H1 (cell line): ENCODE data around the gene DDX53. TPM values are rescaled to one million over a fixed set of nuclear protein-coding genes. Genes with fewer than 3 reads are reported as not detected.

ENCODE experiments used
- CTCF ChIA-PET: fragments of 300-600 bp; sonication (Branson Sonifier 250); formaldehyde crosslinking; loops from one replicate; lab custom pipeline; 2021; ENCODE audit not compliant: partially characterized antibody; lab: Charles Lee
- POLR2A ChIA-PET: fragments of 300-600 bp; sonication (Branson Sonifier 250); formaldehyde crosslinking; loops from one replicate; lab custom pipeline; 2021; ENCODE audit warnings: inconsistent platforms; ENCODE audit not compliant: partially characterized antibody; lab: Charles Lee
- DNase-seq, 2 experiments: peaks; one replicate each; pipeline versions ENCODE4 v3.0.0 to v3.0.0-alpha.2; 2010 to 2022; ENCODE audit warnings: low spot score in 2 of 2, low read depth in 1 of 2, mixed read lengths in 1 of 2
- FAIRE-seq: peaks from 2 replicates; lab custom pipeline; 2011; peaks lifted over from hg19 to GRCh38; lab: Jason Lieb, UNC
- H2AFZ ChIP-seq: 2 replicates; pipeline ENCODE4 v1.8.1; 2012; ENCODE audit warnings: low read length, inconsistent platforms
- H2AK5ac ChIP-seq: 2 replicates; pipeline ENCODE4 v1.6.1; 2013; ENCODE audit warnings: low read depth, low read length
- H2BK120ac ChIP-seq: replicated peaks from 2 replicates; pipeline ENCODE3; 2013; ENCODE audit warnings: low read depth, low read length, inconsistent platforms
- H2BK12ac ChIP-seq: 2 replicates; pipeline ENCODE4 v1.6.1; 2013; ENCODE audit warnings: low read depth, low read length
- H2BK15ac ChIP-seq: 2 replicates; pipeline ENCODE4 v1.6.1; 2013; ENCODE audit warnings: low read length
- H2BK20ac ChIP-seq: 2 replicates; pipeline ENCODE4 v1.6.1; 2013; ENCODE audit warnings: low read length
- H2BK5ac ChIP-seq: 2 replicates; pipeline ENCODE4 v1.6.1; 2013; ENCODE audit warnings: low read depth, low read length
- H3K14ac ChIP-seq: 2 replicates; pipeline ENCODE4 v1.6.1; 2013; ENCODE audit warnings: inconsistent platforms; ENCODE audit not compliant: insufficient read length
- H3K18ac ChIP-seq: 2 replicates; pipeline ENCODE4 v1.6.1; 2013; ENCODE audit warnings: low read length; ENCODE audit errors: extremely low read depth
- H3K23ac ChIP-seq: 2 replicates; pipeline ENCODE4 v1.6.1; 2013; ENCODE audit warnings: inconsistent platforms; ENCODE audit not compliant: insufficient read length
- H3K23me2 ChIP-seq: 2 replicates; pipeline ENCODE4 v1.6.1; 2013; ENCODE audit warnings: low read depth, low read length
- H3K27ac ChIP-seq: 2 replicates; pipeline ENCODE4 v1.6.1; 2011; ENCODE audit warnings: low read depth, low read length, inconsistent platforms
- H3K27me3 ChIP-seq, 4 experiments: replicated peaks in 1 of 4; 1 replicate in 1 of 4; 2 replicates in 3 of 4; pipeline versions ENCODE4 v1.6.1 to v1.8.1; 2011 to 2013; ENCODE audit warnings: low read length in 3 of 4, mild to moderate bottlenecking in 3 of 4, inconsistent platforms in 2 of 4, mixed read lengths in 2 of 4, moderate library complexity in 1 of 4; ENCODE audit not compliant: control insufficient read depth in 3 of 4, insufficient read depth in 3 of 4; ENCODE audit errors: extremely low read depth in 1 of 4
- H3K36me3 ChIP-seq, 4 experiments: 2 replicates each; pipeline versions ENCODE4 v1.6.1 to v1.8.1; 2011 to 2013; ENCODE audit warnings: mild to moderate bottlenecking in 4 of 4, low read length in 3 of 4, moderate library complexity in 2 of 4, control low read depth in 1 of 4, inconsistent platforms in 1 of 4; ENCODE audit not compliant: insufficient read depth in 4 of 4, control insufficient read depth in 2 of 4
- H3K4ac ChIP-seq: replicated peaks from 2 replicates; pipeline ENCODE3; 2013; ENCODE audit warnings: low read length, low read depth, mixed read lengths, inconsistent platforms; ENCODE audit not compliant: insufficient read length
- H3K4me1 ChIP-seq, 4 experiments: replicated peaks in 1 of 4; 1 replicate in 1 of 4; 2 replicates in 3 of 4; pipeline versions ENCODE4 v1.6.1 to v1.8.1; 2011 to 2013; ENCODE audit warnings: low read length in 3 of 4, inconsistent platforms in 2 of 4, mixed read lengths in 1 of 4; ENCODE audit not compliant: insufficient read depth in 4 of 4, control insufficient read depth in 3 of 4
- H3K4me2 ChIP-seq, 2 experiments: 2 replicates each; pipeline versions ENCODE4 v1.6.1 to v1.8.1; 2011 to 2013; ENCODE audit warnings: low read depth in 2 of 2, low read length in 2 of 2, control low read depth in 1 of 2, inconsistent platforms in 1 of 2, mild to moderate bottlenecking in 1 of 2; ENCODE audit not compliant: insufficient read depth in 1 of 2
- H3K4me3 ChIP-seq, 4 experiments: fragments of 200-600, 300-600 bp in 1 of 4; sonication (generic), shearing (Covaris generic), sonication (Bioruptor Twin) in 1 of 4; 2 replicates each; pipeline versions ENCODE4 v1.5.1 to v1.8.1; 2011 to 2016; ENCODE audit warnings: low read length in 4 of 4, low read depth in 3 of 4, control low read depth in 2 of 4, inconsistent platforms in 2 of 4, mild to moderate bottlenecking in 2 of 4, mixed read lengths in 1 of 4, moderate library complexity in 1 of 4; ENCODE audit not compliant: insufficient read depth in 2 of 4; ENCODE audit errors: extremely low read depth in 1 of 4
- H3K56ac ChIP-seq: replicated peaks from 2 replicates; pipeline ENCODE3; 2013; ENCODE audit warnings: low read depth, mild to moderate bottlenecking, mixed read lengths, low read length, inconsistent platforms; ENCODE audit not compliant: insufficient read length
- H3K79me1 ChIP-seq: 2 replicates; pipeline ENCODE4 v1.6.1; 2013; ENCODE audit warnings: low read depth, low read length, control low read depth
- H3K79me2 ChIP-seq, 2 experiments: 2 replicates each; pipeline versions ENCODE4 v1.6.1 to v1.8.1; 2012 to 2013; ENCODE audit warnings: low read length in 2 of 2, mild to moderate bottlenecking in 2 of 2, inconsistent platforms in 1 of 2; ENCODE audit not compliant: insufficient read depth in 2 of 2, control insufficient read depth in 1 of 2
- H3K9ac ChIP-seq, 4 experiments: replicated peaks in 1 of 4; 1 replicate in 1 of 4; 2 replicates in 3 of 4; pipeline versions ENCODE4 v1.6.1 to v1.8.1; 2011 to 2013; ENCODE audit warnings: low read depth in 3 of 4, low read length in 3 of 4, control low read depth in 2 of 4, mild to moderate bottlenecking in 2 of 4, moderate library complexity in 2 of 4, inconsistent platforms in 1 of 4; ENCODE audit errors: extremely low read depth in 1 of 4
- H3K9me3 ChIP-seq, 2 experiments: 2 replicates each; pipeline versions ENCODE4 v1.6.1 to v1.8.1; 2012 to 2013; ENCODE audit warnings: mild to moderate bottlenecking in 2 of 2, moderate library complexity in 2 of 2, control low read depth in 1 of 2, inconsistent platforms in 1 of 2, low read depth in 1 of 2, low read length in 1 of 2, mixed read lengths in 1 of 2; ENCODE audit not compliant: insufficient read depth in 2 of 2
- H4K20me1 ChIP-seq, 2 experiments: replicated peaks in 1 of 2; 2 replicates each; pipeline versions ENCODE3 to v1.8.1; 2011 to 2013; ENCODE audit warnings: inconsistent platforms in 2 of 2, low read length in 2 of 2, mild to moderate bottlenecking in 1 of 2; ENCODE audit not compliant: insufficient read depth in 2 of 2, control insufficient read depth in 1 of 2
- H4K5ac ChIP-seq: 2 replicates; pipeline ENCODE4 v1.6.1; 2013; ENCODE audit warnings: low read length, low read depth, mixed read lengths, inconsistent platforms; ENCODE audit not compliant: insufficient read length
- H4K8ac ChIP-seq: 2 replicates; pipeline ENCODE4 v1.8.0; 2013; ENCODE audit warnings: mild to moderate bottlenecking, moderate library complexity, low read length, inconsistent platforms; ENCODE audit not compliant: insufficient read depth; ENCODE audit errors: extremely low read depth
- H4K91ac ChIP-seq: replicated peaks from 2 replicates; pipeline ENCODE3; 2013; ENCODE audit warnings: low read length, mixed read lengths, inconsistent platforms; ENCODE audit not compliant: insufficient read length
- ATF3 ChIP-seq: IDR thresholded peaks from 2 replicates; pipeline ENCODE4 v1.6.1; 2011; ENCODE audit warnings: low read depth, mild to moderate bottlenecking, low read length; ENCODE audit not compliant: insufficient read depth
- CHD1 ChIP-seq: IDR thresholded peaks from 2 replicates; pipeline ENCODE4 v1.6.1; 2012; ENCODE audit warnings: low read depth, low read length, improper control_type of control experiment
- JUN ChIP-seq: IDR thresholded peaks from 2 replicates; pipeline ENCODE4 v1.6.1; 2011; ENCODE audit warnings: low read depth, mild to moderate bottlenecking, improper control_type of control experiment, low read length
- KDM5A ChIP-seq: fragments of 200-600 bp; IDR thresholded peaks from 2 replicates; pipeline ENCODE4 v1.7.1; 2012; ENCODE audit warnings: mild to moderate bottlenecking, low read length, inconsistent platforms, mixed read lengths
- NRF1 ChIP-seq: IDR thresholded peaks from 2 replicates; pipeline ENCODE4 v1.6.1; 2011; ENCODE audit warnings: mild to moderate bottlenecking, low read depth, low read length, improper control_type of control experiment
- RNF2 ChIP-seq: fragments of 200-900, 300-1000 bp; sonication (generic); IDR thresholded peaks from 2 replicates; pipeline ENCODE4 v1.7.1; 2016; ENCODE audit warnings: borderline replicate concordance, low read depth, mild to moderate bottlenecking, antibody characterized with exemption, low read length; ENCODE audit not compliant: poor library complexity, severe bottlenecking; ENCODE audit errors: missing control alignments
- SIRT6 ChIP-seq: IDR thresholded peaks from one replicate; pipeline ENCODE4 v1.7.1; 2012; ENCODE audit warnings: low read length, inconsistent platforms
- SRF ChIP-seq: IDR thresholded peaks from 2 replicates; pipeline ENCODE4 v1.6.1; 2011; ENCODE audit warnings: mild to moderate bottlenecking, low read depth, low read length, moderate library complexity
- TEAD4 ChIP-seq: IDR thresholded peaks from 2 replicates; pipeline ENCODE4 v1.6.1; 2012; ENCODE audit warnings: low read depth, low read length, inconsistent platforms, mixed read lengths
- WGBS, 2 experiments: shearing (Covaris generic) in 1 of 2; methylation state at CpG; one replicate each; pipeline versions ENCODE4 v1.1.6 to v1.1.7; 2013 to 2015; ENCODE audit warnings: low lambda C conversion rate in 2 of 2, mixed read lengths in 2 of 2, inconsistent platforms in 1 of 2, low coverage in 1 of 2, missing lambda C conversion rate in 1 of 2; ENCODE audit not compliant: insufficient replicate concordance in 2 of 2, insufficient coverage in 1 of 2, insufficient read length in 1 of 2; ENCODE audit errors: extremely low coverage in 1 of 2, missing lambda C conversion rate in 1 of 2; 5-methylcytosine and 5-hydroxymethylcytosine counted together
- polyA plus RNA-seq, 7 experiments: library from polyadenylated mRNA; depleted of rRNA in 3 of 7; stranded (reverse) in 5 of 7; unstranded in 2 of 7; fragments of >200 nt in 5 of 7; fragments of 200-250 nt in 2 of 7; gene quantifications; 1 replicate in 5 of 7; 2 replicates in 1 of 7; 4 replicates in 1 of 7; pipeline versions ENCODE4 v1.2.1 to v1.2.3, GENCODE V29; 2011 to 2013; ENCODE audit warnings: missing spikeins in 2 of 7, mixed read lengths in 2 of 7
- total RNA-seq: library from RNA; stranded (reverse); fragmentation: NEBNext Ultra II Directional; extraction: Animal tissue kit (Norgen Biotek cat#: 25700); gene quantifications from 2 replicates; pipeline ENCODE4 v1.2.1, GENCODE V29; 2021

Gene DDX53
- total and polyA plus RNA-seq, 2 of the 8 experiments (the other 6 are each of a cell fraction or from before 2014, with no cell fraction given), result not detected

DNA sequence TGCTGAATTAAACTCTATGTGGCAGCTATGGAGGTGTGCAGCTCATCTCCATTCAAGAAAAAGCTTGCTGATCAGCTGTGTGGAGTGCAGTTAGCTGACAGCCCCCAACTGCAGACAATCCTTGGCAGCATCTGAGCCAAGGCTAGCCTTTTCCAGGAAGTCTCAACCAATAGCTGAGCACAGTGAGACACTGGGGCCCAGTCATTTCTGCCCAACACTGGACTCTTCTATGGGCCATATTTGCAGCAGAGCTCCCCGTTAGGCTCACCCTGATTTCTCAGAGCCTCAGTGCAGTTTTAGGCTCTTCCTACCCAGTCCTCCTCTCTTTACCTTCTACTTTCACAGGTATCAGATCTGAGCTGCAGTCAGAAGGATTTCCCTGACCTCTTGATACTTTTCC, 12.9 kb downstream of the DDX53 start:
- no peak overlapping the region for H3K27ac ChIP-seq
- H3K18ac ChIP-seq, result no peak overlapping the region
- no peaks in the 10 kb centered on the region for H3K9me3 ChIP-seq
- DNase-seq, result no peak
- no peak overlapping the region for H2BK12ac ChIP-seq
- H4K5ac ChIP-seq, result no peak overlapping the region
- FAIRE-seq, result no peak
- no peak overlapping the region for H3K9ac ChIP-seq
- H3K79me2 ChIP-seq, result no peaks in the 10 kb centered on the region
- no peak overlapping the region for H3K56ac ChIP-seq
- no peak overlapping the region for H2BK20ac ChIP-seq
- H3K23me2 ChIP-seq, result no peaks in the 10 kb centered on the region
- no peak overlapping the region for H3K4me2 ChIP-seq
- H4K91ac ChIP-seq, result no peak overlapping the region
- WGBS, 2 experiments, result 100% methylated on average over 1 of the region's 1 CpG; no CpG with 5 or more reads in 1 of the 2 experiments
- ChIA-PET POLR2A (no interaction called here), CTCF (no interaction called here)
- H3K79me1 ChIP-seq, result no peaks in the 10 kb centered on the region
- no peaks in the 10 kb centered on the region for H3K27me3 ChIP-seq
- H2BK120ac ChIP-seq, result no peak overlapping the region
- H3K4me3 ChIP-seq, result no peak overlapping the region
- no peaks in the 10 kb centered on the region for H3K36me3 ChIP-seq
- no peaks in the 10 kb centered on the region for H3K4me1 ChIP-seq
- H4K20me1 ChIP-seq, result no peaks in the 10 kb centered on the region
- no peak overlapping the region for H4K8ac ChIP-seq
- H3K4ac ChIP-seq, result no peak overlapping the region
- H2AFZ ChIP-seq, result no peak overlapping the region
- no peak overlapping the region for H2AK5ac ChIP-seq
- no peak overlapping the region for H2BK5ac ChIP-seq
- no peak overlapping the region for H3K14ac ChIP-seq
- no peak overlapping the region for H2BK15ac ChIP-seq
- H3K23ac ChIP-seq, result no peak overlapping the region
- TF ChIP-seq SRF (no peak), RNF2 (no peak), KDM5A (no peak), JUN (no peak), TEAD4 (no peak), SIRT6 (no peak), ATF3 (no peak), NRF1 (no peak), CHD1 (no peak)
